Measurements from ENCODE around the gene TTC28. TPM values are rescaled to one million over a fixed set of nuclear protein-coding genes. Genes with fewer than 3 reads are reported as not detected.

Gene TTC28
- total and polyA plus RNA-seq, 2 donors (not counting 3 experiments of a cell fraction or from before 2014, with no cell fraction given) = 16.5 to 51.1 TPM

DNA sequence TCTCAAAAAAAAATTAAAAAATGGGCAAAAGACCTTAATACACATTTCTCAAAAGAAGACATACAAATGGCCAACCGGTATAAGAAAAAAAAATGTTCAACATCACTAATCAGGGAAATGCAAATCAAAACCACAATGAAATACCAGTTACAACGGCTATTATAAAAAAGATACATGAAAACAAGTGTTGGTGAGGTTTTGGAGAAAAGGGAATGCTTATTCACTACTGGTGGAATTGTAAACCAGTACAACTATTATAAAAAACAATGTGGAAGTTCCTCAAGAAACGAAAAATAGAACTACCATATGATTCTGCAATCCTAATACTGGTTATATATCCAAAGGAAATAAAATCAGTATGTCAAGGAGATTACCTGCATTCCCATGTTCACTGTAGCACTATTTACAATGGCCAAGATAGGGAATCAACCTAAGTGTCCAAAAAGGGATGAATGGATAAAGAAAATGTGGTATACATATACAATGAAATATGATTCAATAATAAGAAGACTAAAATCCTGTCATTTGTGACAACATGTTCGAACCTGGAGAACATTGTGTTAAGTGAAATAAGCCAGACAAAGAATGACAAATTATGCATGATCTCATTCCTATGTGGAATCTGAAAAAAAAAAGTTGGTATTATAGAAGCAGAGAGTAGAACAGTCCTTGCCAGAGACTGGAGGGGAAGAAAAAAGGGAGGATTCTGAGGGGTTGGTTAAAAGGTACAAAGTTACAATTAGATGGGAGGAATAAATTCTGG, 503.7 kb downstream of the TTC28 start:
- no peak for FAIRE-seq
- no TSS peak for BruUV-seq (replicated peaks)

More for the DNA sequence above, 503.7 kb downstream of the TTC28 start:
- H3K4me3 ChIP-seq (replicated peaks in 1 of 3; ENCODE audit: insufficient read depth in 1 of 3, low read depth in 1 of 3, low read length in 3 of 3) = no peak overlapping the region
- H3K9ac ChIP-seq (replicated peaks; ENCODE audit: extremely low read depth, insufficient read depth, low read length) = no peak overlapping the region
- no peak overlapping the region for H2AFZ ChIP-seq (ENCODE audit: low read depth, low read length)
- no peaks in the 10 kb centered on the region for H4K20me1 ChIP-seq (replicated peaks; ENCODE audit: control insufficient read depth, extremely low read depth, insufficient read depth, low read length)
- intact Hi-C loops (cut with micrococcal nuclease) (no loop called here), dilution Hi-C loops (cut with MboI; ENCODE audit: extremely low pct_ligation_motif_present, low sequenced_read_pairs) (no loop called here)
- POLR2A ChIA-PET = no interaction called here
- H3K27me3 ChIP-seq (ENCODE audit: control insufficient read depth in 2 of 2, insufficient read depth in 2 of 2, low read length in 2 of 2) = no peaks in the 10 kb centered on the region
- H3K9me3 ChIP-seq (replicated peaks; ENCODE audit: control insufficient read depth, insufficient read depth, low read length) = no peaks in the 10 kb centered on the region
- H3K4me1 ChIP-seq (ENCODE audit: control insufficient read depth, extremely low read depth, insufficient read depth, low read length) = peaks cover 8% of the 10 kb centered on the region
- no peaks in the 10 kb centered on the region for H3K36me3 ChIP-seq (ENCODE audit: control insufficient read depth in 2 of 2, extremely low read depth in 1 of 2, insufficient read depth in 2 of 2, low read length in 2 of 2)
- no peak for TF ChIP-seq JUN (IDR thresholded peaks at IDR 0.05; ENCODE audit: borderline replicate concordance, insufficient read depth, insufficient read length, low read depth)
- no peak for TF ChIP-seq MYC (IDR thresholded peaks at IDR 0.05; ENCODE audit: low read depth, low read length)
- TF ChIP-seq, protein P1, sequence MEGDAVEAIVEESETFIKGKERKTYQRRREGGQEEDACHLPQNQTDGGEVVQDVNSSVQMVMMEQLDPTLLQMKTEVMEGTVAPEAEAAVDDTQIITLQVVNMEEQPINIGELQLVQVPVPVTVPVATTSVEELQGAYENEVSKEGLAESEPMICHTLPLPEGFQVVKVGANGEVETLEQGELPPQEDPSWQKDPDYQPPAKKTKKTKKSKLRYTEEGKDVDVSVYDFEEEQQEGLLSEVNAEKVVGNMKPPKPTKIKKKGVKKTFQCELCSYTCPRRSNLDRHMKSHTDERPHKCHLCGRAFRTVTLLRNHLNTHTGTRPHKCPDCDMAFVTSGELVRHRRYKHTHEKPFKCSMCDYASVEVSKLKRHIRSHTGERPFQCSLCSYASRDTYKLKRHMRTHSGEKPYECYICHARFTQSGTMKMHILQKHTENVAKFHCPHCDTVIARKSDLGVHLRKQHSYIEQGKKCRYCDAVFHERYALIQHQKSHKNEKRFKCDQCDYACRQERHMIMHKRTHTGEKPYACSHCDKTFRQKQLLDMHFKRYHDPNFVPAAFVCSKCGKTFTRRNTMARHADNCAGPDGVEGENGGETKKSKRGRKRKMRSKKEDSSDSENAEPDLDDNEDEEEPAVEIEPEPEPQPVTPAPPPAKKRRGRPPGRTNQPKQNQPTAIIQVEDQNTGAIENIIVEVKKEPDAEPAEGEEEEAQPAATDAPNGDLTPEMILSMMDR (IDR thresholded peaks at IDR 0.05; ENCODE audit: extremely low read depth in 1 of 2, insufficient read depth in 1 of 2, low read depth in 1 of 2, low read length in 2 of 2) = no peak
- TF ChIP-seq, protein P2, sequence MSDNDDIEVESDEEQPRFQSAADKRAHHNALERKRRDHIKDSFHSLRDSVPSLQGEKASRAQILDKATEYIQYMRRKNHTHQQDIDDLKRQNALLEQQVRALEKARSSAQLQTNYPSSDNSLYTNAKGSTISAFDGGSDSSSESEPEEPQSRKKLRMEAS (IDR thresholded peaks at IDR 0.05; ENCODE audit: insufficient read depth, insufficient read length) = no peak
- no peak for TF ChIP-seq POLR2A (IDR thresholded peaks at IDR 0.05; ENCODE audit: low read depth, low read length)
- TF ChIP-seq POLR2AphosphoS5 (IDR thresholded peaks at IDR 0.05; ENCODE audit: insufficient read depth, low read depth, low read length) = no peak
- TF ChIP-seq EZH2 (IDR thresholded peaks at IDR 0.05; ENCODE audit: borderline replicate concordance, low read depth, low read length, severe bottlenecking) = no peak
- TF ChIP-seq GATA2 (IDR thresholded peaks at IDR 0.05; ENCODE audit: insufficient read depth, insufficient read length, low read depth, low read length) = no peak
- no peak for TF ChIP-seq FOS (IDR thresholded peaks at IDR 0.05; ENCODE audit: borderline replicate concordance, insufficient read depth, low read length)
- DNase-seq (ENCODE audit: low read depth, low spot score) = no peak
- no peak overlapping the region for H3K4me2 ChIP-seq (ENCODE audit: insufficient read depth, low read length)
- no peaks in the 10 kb centered on the region for H3K79me2 ChIP-seq (ENCODE audit: control insufficient read depth, insufficient read depth, low read length)
- CTCF ChIA-PET = no interaction called here
- H3K9me1 ChIP-seq (replicated peaks; ENCODE audit: control insufficient read depth, extremely low read depth, insufficient read depth, low read length) = no peaks in the 10 kb centered on the region
- H3K27ac ChIP-seq (ENCODE audit: insufficient read depth, low read depth, low read length) = no peak overlapping the region

Data from endothelial cell of umbilical vein (primary cell).